MG63 (cell line): Measurements from ENCODE around the gene USP8. TPM values are rescaled to one million over a fixed set of nuclear protein-coding genes. Genes with fewer than 3 reads are reported as not detected.

Experiments
- DNase-seq: peaks from one replicate; pipeline ENCODE4 v3.0.0-alpha.2; 2020
- H3K27me3 ChIP-seq: fragments of 250-450 bp; sonication (Bioruptor Pico); 2 replicates; pipeline ENCODE4 v1.5.1; 2020; ENCODE audit warnings: mild to moderate bottlenecking, moderate library complexity
- H3K36me3 ChIP-seq: fragments of 250-450 bp; sonication (Bioruptor Pico); 2 replicates; pipeline ENCODE4 v1.5.1; 2020; ENCODE audit warnings: mild to moderate bottlenecking, moderate library complexity
- H3K4me3 ChIP-seq: fragments of 250-450 bp; sonication (Bioruptor Pico); 2 replicates; pipeline ENCODE4 v1.5.1; 2020; ENCODE audit warnings: mild to moderate bottlenecking, moderate library complexity
- H3K9me3 ChIP-seq: fragments of 250-450 bp; sonication (Bioruptor Pico); 2 replicates; pipeline ENCODE4 v1.5.1; 2020; ENCODE audit warnings: mild to moderate bottlenecking, moderate library complexity
- total RNA-seq: library from RNA; depleted of rRNA; stranded (reverse); fragments of >200 nt; shearing (Covaris generic); gene quantifications from 2 replicates; pipeline ENCODE4 v1.2.3, GENCODE V29; 2014; ENCODE audit warnings: low replicate concordance; rRNA removed

USP8 gene
- total RNA-seq, 1 experiment from 2014 or later = 48.0 TPM

DNA sequence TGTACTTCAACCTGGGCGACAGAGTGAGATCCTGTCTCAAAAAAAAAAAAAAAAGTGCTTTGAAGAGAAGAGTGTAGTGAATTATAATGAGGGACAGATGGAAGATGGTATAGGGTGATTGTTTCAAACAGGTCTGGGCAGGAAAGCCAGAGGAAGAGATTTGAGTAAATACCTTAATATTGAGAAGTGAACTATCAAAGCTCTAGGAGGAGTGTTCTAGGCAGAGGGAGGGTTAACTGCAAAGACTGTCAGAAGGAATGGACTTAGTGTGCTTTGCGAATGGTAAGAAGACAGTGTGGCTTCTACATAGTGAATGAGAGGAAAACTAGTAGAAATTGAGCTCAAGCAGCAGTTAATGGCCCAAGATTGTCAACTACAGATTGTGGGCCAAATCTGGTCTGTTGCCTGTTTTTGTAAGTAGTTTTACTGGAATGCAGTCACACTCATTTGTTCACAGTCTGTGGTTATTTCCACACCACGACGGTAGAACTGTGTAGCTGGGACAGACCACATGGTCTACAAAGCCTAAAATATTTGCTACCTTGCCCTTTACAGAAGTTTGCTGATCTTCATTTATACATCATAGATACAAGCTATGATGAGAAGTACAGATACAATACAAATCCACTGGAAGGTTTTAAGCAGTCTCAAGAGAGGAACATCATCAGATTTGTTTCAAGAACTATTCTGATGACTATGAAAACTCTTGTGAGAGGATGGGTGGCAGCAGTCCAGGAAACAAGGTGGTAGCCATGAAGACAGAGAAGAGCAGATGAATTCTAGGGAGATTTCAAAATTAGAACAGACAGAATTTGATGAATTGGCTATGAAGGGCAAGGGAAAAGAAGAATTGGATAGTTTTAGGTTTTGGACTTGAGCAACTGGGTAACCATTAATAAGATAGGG is 138.8 kb downstream of the USP8 start:
- Histone ChIP-seq H3K27me3 (no peaks in the 10 kb centered on the region), H3K36me3 (peaks cover 39% of the 10 kb centered on the region), H3K9me3 (no peaks in the 10 kb centered on the region), H3K4me3 (no peak overlapping the region)
- no peak for DNase-seq

DNA sequence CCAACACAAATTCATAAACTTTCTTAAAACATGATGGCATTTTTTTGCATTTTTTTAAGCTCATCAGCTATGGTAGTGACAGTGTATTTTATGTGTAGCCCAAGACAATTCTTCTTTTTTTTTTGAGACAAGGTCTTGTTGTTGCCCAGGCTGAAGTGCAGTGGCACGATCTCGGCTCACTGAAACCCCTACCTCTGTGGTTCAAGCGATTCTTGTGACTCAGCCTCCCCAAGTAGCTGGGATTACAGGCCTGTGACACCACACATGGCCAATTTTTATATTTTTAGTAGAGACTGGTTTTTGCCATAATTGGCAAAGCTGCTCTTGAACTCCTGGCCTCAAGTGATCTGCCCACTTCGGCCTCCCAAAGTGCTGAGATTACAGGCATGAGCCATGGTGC is 139.6 kb downstream of the USP8 start:
- no peak for DNase-seq
- Histone ChIP-seq H3K36me3 (peaks cover 39% of the 10 kb centered on the region), H3K9me3 (no peaks in the 10 kb centered on the region), H3K4me3 (no peak overlapping the region), H3K27me3 (no peaks in the 10 kb centered on the region)

Other genes starting within 250 kb of the USP8 start
- gene SLC27A2, start 242.2 kb upstream of the USP8 start, total RNA-seq = 0.03 TPM in 1 of 2 replicates, not detected in the other
- not detected in 2 replicates for gene HDC, start 158.7 kb upstream of the USP8 start, total RNA-seq
- gene GABPB1, start 69.2 kb upstream of the USP8 start, total RNA-seq = 31.2 and 46.1 TPM in 2 replicates
- not detected in 2 replicates for gene USP50, start 122.3 kb downstream of the USP8 start, total RNA-seq